GM12875 (cell line): ENCODE results near the gene PCBP3.

Experiments used
- H3K4me3 ChIP-seq: one replicate; pipeline ENCODE4 v1.5.1; 2011; ENCODE audit warnings: low read depth, low read length, control low read depth
- CTCF ChIP-seq: IDR thresholded peaks from 2 replicates; pipeline ENCODE4 v1.5.1; 2011; ENCODE audit warnings: low read depth, mild to moderate bottlenecking, control low read depth, inconsistent platforms, low read length, moderate library complexity, borderline replicate concordance; ENCODE audit not compliant: insufficient read depth

Gene PCBP3

GRCh38 chr21:45824546-45825215, 181.2 kb downstream of the PCBP3 start:
- no peak overlapping the region for H3K4me3 ChIP-seq
- TF ChIP-seq CTCF: no peak

- no peak for TF ChIP-seq CTCF
- H3K4me3 ChIP-seq: no peak overlapping the region
Observed at GRCh38 chr21:45825219-45825618, 181.7 kb downstream of the PCBP3 start.

- no peak for TF ChIP-seq CTCF
- H3K4me3 ChIP-seq: no peak overlapping the region
Observed at GRCh38 chr21:45826676-45827301, 183.3 kb downstream of the PCBP3 start.

GRCh38 chr21:45827302-45827692, 183.8 kb downstream of the PCBP3 start:
- TF ChIP-seq CTCF: no peak
- H3K4me3 ChIP-seq: no peak overlapping the region

- no peak overlapping the region for H3K4me3 ChIP-seq
- TF ChIP-seq CTCF: no peak
Observed at GRCh38 chr21:45827881-45828579, 184.5 kb downstream of the PCBP3 start.

GRCh38 chr21:45828580-45829570, 185.3 kb downstream of the PCBP3 start:
- TF ChIP-seq CTCF: no peak
- H3K4me3 ChIP-seq: no peak overlapping the region
